GM23338 (cell line): ENCODE data around the gene BCHE.

Source experiments
- EZH2phosphoT487 ChIP-seq: fragments of 200-600 bp; sonication (generic); IDR thresholded peaks from one replicate; pipeline ENCODE4 v1.8.1; 2018; ENCODE audit warnings: antibody characterized with exemption; ENCODE audit not compliant: unreplicated experiment
- POLR2AphosphoS5 ChIP-seq: IDR thresholded peaks from 2 replicates; pipeline ENCODE4 v1.6.1; 2016; ENCODE audit warnings: antibody characterized with exemption, low read depth
- TF ChIP-seq, protein P1 (sequence below), 2 experiments: fragments of 200-600 bp in 1 of 2; sonication (generic) in 1 of 2; conservative IDR thresholded peaks; 2 replicates each; pipeline versions ENCODE4 v1.5.1 to v1.6.1; 2016 to 2017; ENCODE audit warnings: antibody characterized with exemption in 2 of 2, low read depth in 2 of 2, mild to moderate bottlenecking in 2 of 2, moderate library complexity in 1 of 2
- TF ChIP-seq, protein P2 (sequence below): fragments of 250-450 bp; sonication (Bioruptor Pico); IDR thresholded peaks from 2 replicates; pipeline ENCODE4 v1.5.0; 2020; ENCODE audit warnings: mild to moderate bottlenecking, moderate library complexity

DNA sequence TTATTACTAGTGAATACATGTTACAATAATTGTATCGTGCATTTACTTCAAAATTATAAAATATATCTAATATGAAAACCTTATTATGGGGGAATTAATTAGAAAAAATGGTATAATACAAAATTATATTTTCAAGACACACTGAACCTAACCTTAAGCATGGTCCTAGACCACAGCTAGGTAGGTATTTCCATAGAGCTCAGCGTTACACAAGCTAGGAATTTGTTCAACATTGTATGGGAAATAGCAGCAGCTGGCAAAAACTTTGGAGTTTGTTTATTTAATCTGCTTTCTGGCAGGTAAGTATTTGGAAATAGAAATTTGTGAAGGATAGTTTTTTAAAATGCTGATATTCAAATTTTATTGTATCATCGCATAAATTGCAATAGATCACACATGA is 52.9 kb downstream of the BCHE start:
- TF ChIP-seq, protein P1, sequence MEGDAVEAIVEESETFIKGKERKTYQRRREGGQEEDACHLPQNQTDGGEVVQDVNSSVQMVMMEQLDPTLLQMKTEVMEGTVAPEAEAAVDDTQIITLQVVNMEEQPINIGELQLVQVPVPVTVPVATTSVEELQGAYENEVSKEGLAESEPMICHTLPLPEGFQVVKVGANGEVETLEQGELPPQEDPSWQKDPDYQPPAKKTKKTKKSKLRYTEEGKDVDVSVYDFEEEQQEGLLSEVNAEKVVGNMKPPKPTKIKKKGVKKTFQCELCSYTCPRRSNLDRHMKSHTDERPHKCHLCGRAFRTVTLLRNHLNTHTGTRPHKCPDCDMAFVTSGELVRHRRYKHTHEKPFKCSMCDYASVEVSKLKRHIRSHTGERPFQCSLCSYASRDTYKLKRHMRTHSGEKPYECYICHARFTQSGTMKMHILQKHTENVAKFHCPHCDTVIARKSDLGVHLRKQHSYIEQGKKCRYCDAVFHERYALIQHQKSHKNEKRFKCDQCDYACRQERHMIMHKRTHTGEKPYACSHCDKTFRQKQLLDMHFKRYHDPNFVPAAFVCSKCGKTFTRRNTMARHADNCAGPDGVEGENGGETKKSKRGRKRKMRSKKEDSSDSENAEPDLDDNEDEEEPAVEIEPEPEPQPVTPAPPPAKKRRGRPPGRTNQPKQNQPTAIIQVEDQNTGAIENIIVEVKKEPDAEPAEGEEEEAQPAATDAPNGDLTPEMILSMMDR (conservative IDR thresholded peaks at IDR 0.05; ENCODE audit: low read depth in 2 of 2): no peak
- TF ChIP-seq EZH2phosphoT487: no peak
- no peak for TF ChIP-seq POLR2AphosphoS5
- TF ChIP-seq, protein P2, sequence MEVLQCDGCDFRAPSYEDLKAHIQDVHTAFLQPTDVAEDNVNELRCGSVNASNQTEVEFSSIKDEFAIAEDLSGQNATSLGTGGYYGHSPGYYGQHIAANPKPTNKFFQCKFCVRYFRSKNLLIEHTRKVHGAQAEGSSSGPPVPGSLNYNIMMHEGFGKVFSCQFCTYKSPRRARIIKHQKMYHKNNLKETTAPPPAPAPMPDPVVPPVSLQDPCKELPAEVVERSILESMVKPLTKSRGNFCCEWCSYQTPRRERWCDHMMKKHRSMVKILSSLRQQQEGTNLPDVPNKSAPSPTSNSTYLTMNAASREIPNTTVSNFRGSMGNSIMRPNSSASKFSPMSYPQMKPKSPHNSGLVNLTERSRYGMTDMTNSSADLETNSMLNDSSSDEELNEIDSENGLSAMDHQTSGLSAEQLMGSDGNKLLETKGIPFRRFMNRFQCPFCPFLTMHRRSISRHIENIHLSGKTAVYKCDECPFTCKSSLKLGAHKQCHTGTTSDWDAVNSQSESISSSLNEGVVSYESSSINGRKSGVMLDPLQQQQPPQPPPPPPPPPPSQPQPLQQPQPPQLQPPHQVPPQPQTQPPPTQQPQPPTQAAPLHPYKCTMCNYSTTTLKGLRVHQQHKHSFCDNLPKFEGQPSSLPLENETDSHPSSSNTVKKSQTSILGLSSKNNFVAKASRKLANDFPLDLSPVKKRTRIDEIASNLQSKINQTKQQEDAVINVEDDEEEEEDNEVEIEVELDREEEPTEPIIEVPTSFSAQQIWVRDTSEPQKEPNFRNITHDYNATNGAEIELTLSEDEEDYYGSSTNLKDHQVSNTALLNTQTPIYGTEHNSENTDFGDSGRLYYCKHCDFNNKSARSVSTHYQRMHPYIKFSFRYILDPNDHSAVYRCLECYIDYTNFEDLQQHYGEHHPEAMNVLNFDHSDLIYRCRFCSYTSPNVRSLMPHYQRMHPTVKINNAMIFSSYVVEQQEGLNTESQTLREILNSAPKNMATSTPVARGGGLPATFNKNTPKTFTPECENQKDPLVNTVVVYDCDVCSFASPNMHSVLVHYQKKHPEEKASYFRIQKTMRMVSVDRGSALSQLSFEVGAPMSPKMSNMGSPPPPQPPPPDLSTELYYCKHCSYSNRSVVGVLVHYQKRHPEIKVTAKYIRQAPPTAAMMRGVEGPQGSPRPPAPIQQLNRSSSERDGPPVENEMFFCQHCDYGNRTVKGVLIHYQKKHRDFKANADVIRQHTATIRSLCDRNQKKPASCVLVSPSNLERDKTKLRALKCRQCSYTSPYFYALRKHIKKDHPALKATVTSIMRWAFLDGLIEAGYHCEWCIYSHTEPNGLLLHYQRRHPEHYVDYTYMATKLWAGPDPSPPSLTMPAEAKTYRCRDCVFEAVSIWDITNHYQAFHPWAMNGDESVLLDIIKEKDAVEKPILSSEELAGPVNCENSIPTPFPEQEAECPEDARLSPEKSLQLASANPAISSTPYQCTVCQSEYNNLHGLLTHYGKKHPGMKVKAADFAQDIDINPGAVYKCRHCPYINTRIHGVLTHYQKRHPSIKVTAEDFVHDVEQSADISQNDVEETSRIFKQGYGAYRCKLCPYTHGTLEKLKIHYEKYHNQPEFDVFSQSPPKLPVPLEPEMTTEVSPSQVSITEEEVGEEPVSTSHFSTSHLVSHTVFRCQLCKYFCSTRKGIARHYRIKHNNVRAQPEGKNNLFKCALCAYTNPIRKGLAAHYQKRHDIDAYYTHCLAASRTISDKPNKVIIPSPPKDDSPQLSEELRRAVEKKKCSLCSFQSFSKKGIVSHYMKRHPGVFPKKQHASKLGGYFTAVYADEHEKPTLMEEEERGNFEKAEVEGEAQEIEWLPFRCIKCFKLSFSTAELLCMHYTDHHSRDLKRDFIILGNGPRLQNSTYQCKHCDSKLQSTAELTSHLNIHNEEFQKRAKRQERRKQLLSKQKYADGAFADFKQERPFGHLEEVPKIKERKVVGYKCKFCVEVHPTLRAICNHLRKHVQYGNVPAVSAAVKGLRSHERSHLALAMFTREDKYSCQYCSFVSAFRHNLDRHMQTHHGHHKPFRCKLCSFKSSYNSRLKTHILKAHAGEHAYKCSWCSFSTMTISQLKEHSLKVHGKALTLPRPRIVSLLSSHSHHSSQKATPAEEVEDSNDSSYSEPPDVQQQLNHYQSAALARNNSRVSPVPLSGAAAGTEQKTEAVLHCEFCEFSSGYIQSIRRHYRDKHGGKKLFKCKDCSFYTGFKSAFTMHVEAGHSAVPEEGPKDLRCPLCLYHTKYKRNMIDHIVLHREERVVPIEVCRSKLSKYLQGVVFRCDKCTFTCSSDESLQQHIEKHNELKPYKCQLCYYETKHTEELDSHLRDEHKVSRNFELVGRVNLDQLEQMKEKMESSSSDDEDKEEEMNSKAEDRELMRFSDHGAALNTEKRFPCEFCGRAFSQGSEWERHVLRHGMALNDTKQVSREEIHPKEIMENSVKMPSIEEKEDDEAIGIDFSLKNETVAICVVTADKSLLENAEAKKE: no peak
